Measurements from ENCODE around the gene AGBL4.

AGBL4 gene

GRCh38 chr1:48616710-48617109 lies 1407.0 kb downstream of the AGBL4 start:
- H3K4me1 ChIP-seq (ENCODE audit: insufficient read depth, low read length, severe bottlenecking): no peaks in the 10 kb centered on the region
- H3K4me3 ChIP-seq (ENCODE audit: low read depth, low read length, poor library complexity, severe bottlenecking): no peak overlapping the region
- H2AFZ ChIP-seq (ENCODE audit: low read length): no peak overlapping the region

GRCh38 chr1:48611841-48612240 lies 1411.9 kb downstream of the AGBL4 start:
- Histone ChIP-seq H3K9me3 (ENCODE audit: low read length) (no peaks in the 10 kb centered on the region), H3K4me2 (ENCODE audit: low read length) (no peak overlapping the region)

More at GRCh38 chr1:48616710-48617109, 1407.0 kb downstream of the AGBL4 start:
- Histone ChIP-seq H3K36me3 (ENCODE audit: insufficient read depth, low read length) (no peaks in the 10 kb centered on the region), H3K79me2 (ENCODE audit: insufficient read depth, low read length) (no peaks in the 10 kb centered on the region), H3F3A (ENCODE audit: insufficient read depth, low read length) (no peaks in the 10 kb centered on the region), H3K27me3 (ENCODE audit: insufficient read depth, low read length) (0 out of 2 replicates have a peak, but pooled peaks cover 5% of the 10 kb centered on the region), H3K9me2 (ENCODE audit: low read depth, low read length) (no peaks in the 10 kb centered on the region), H3K9ac (ENCODE audit: low read length) (no peak overlapping the region), H3K9me3 (ENCODE audit: low read length) (no peaks in the 10 kb centered on the region), H3K4me2 (ENCODE audit: low read length) (no peak overlapping the region), H3K27ac (ENCODE audit: low read depth, low read length, poor library complexity, severe bottlenecking) (no peak overlapping the region), H4K20me1 (ENCODE audit: insufficient read depth, low read length) (no peaks in the 10 kb centered on the region)
- TF ChIP-seq CTCF (IDR thresholded peaks at IDR 0.05; ENCODE audit: low read length) (no peak), EZH2 (IDR thresholded peaks at IDR 0.05; ENCODE audit: borderline replicate concordance, low read length) (no peak)

GRCh38 chr1:48610628-48611542 lies 1412.9 kb downstream of the AGBL4 start:
- H3K79me2 ChIP-seq (ENCODE audit: insufficient read depth, low read length): no peaks in the 10 kb centered on the region
- H3K9me3 ChIP-seq (ENCODE audit: low read length): no peaks in the 10 kb centered on the region
- no peak overlapping the region for H3K4me3 ChIP-seq (ENCODE audit: low read depth, low read length, poor library complexity, severe bottlenecking)
- H3K4me2 ChIP-seq (ENCODE audit: low read length): no peak overlapping the region
- H3K27me3 ChIP-seq (ENCODE audit: insufficient read depth, low read length): no peaks in the 10 kb centered on the region
- H3K9ac ChIP-seq (ENCODE audit: low read length): no peak overlapping the region
- H3K9me2 ChIP-seq (ENCODE audit: low read depth, low read length): no peaks in the 10 kb centered on the region
- no peaks in the 10 kb centered on the region for H3K4me1 ChIP-seq (ENCODE audit: insufficient read depth, low read length, severe bottlenecking)
- H2AFZ ChIP-seq (ENCODE audit: low read length): no peak overlapping the region
- H3K27ac ChIP-seq (ENCODE audit: low read depth, low read length, poor library complexity, severe bottlenecking): no peak overlapping the region
- TF ChIP-seq CTCF (IDR thresholded peaks at IDR 0.05; ENCODE audit: low read length) (no peak), EZH2 (IDR thresholded peaks at IDR 0.05; ENCODE audit: borderline replicate concordance, low read length) (no peak)
- H3F3A ChIP-seq (ENCODE audit: insufficient read depth, low read length): no peaks in the 10 kb centered on the region
- no peaks in the 10 kb centered on the region for H3K36me3 ChIP-seq (ENCODE audit: insufficient read depth, low read length)
- H4K20me1 ChIP-seq (ENCODE audit: insufficient read depth, low read length): no peaks in the 10 kb centered on the region

More at GRCh38 chr1:48611841-48612240, 1411.9 kb downstream of the AGBL4 start:
- Histone ChIP-seq H3F3A (ENCODE audit: insufficient read depth, low read length) (no peaks in the 10 kb centered on the region), H3K4me3 (ENCODE audit: low read depth, low read length, poor library complexity, severe bottlenecking) (no peak overlapping the region), H3K27me3 (ENCODE audit: insufficient read depth, low read length) (no peaks in the 10 kb centered on the region), H3K9me2 (ENCODE audit: low read depth, low read length) (no peaks in the 10 kb centered on the region), H2AFZ (ENCODE audit: low read length) (no peak overlapping the region), H3K4me1 (ENCODE audit: insufficient read depth, low read length, severe bottlenecking) (no peaks in the 10 kb centered on the region), H3K9ac (ENCODE audit: low read length) (no peak overlapping the region), H3K36me3 (ENCODE audit: insufficient read depth, low read length) (no peaks in the 10 kb centered on the region), H4K20me1 (ENCODE audit: insufficient read depth, low read length) (no peaks in the 10 kb centered on the region), H3K27ac (ENCODE audit: low read depth, low read length, poor library complexity, severe bottlenecking) (no peak overlapping the region), H3K79me2 (ENCODE audit: insufficient read depth, low read length) (no peaks in the 10 kb centered on the region)
- TF ChIP-seq CTCF (IDR thresholded peaks at IDR 0.05; ENCODE audit: low read length) (no peak), EZH2 (IDR thresholded peaks at IDR 0.05; ENCODE audit: borderline replicate concordance, low read length) (no peak)

All from OCI-LY1 (cell line).